Lower lobe of right lung (tissue), 2 donors: ENCODE data around the gene GAREM1. TPM values are rescaled to one million over a fixed set of nuclear protein-coding genes. Genes with fewer than 3 reads are reported as not detected.

Experiments used
- ATAC-seq, 2 donors: fragments of 200-7000 bp; cut with Tn5 transposase; one replicate each; pipeline ENCODE4 v1.9.1; 2020 to 2022; ENCODE audit warnings: mild to moderate bottlenecking in 2 of 2, moderate library complexity in 2 of 2
- DNase-seq: peaks from one replicate; pipeline ENCODE4 v3.0.0-alpha.2; 2020
- H3K27ac ChIP-seq: fragments of 200-600 bp; one replicate; pipeline ENCODE4 v1.8.0; 2022
- H3K27me3 ChIP-seq: fragments of 200-600 bp; one replicate; pipeline ENCODE4 v1.8.0; 2022; ENCODE audit warnings: low read depth
- H3K36me3 ChIP-seq: fragments of 200-600 bp; one replicate; pipeline ENCODE4 v1.8.0; 2022; ENCODE audit warnings: mild to moderate bottlenecking
- H3K4me1 ChIP-seq: fragments of 200-600 bp; one replicate; pipeline ENCODE4 v1.8.0; 2022
- H3K4me3 ChIP-seq: fragments of 200-600 bp; one replicate; pipeline ENCODE4 v1.8.0; 2022; ENCODE audit warnings: mild to moderate bottlenecking
- H3K9me3 ChIP-seq: fragments of 200-600 bp; one replicate; pipeline ENCODE4 v1.8.0; 2022
- CTCF ChIP-seq: fragments of 200-600 bp; IDR thresholded peaks from one replicate; pipeline ENCODE4 v1.8.0; 2022; ENCODE audit warnings: antibody characterized with exemption, mild to moderate bottlenecking
- intact Hi-C: fragments of 100-400 bp; cut with DNase I; formaldehyde crosslinking; loops from one replicate; pipeline ENCODE4 v1.11.0; 2022
- total RNA-seq: library from RNA; stranded (reverse); fragmentation: NEBNext Ultra II Directional; extraction: Animal tissue kit (Norgen Biotek cat#: 25700); gene quantifications from one replicate; pipeline ENCODE4 v1.2.1, GENCODE V29; 2021
- donor health status: DM: no; HTN: yes; CAD: no; lungs with severe emphysema.

GAREM1 gene
- total RNA-seq, 1 donor from 2014 or later = 10.3 TPM

- intact Hi-C loops = no loop called here
- peaks cover 9% of the 10 kb centered on the region for H3K4me1 ChIP-seq
- H3K27me3 ChIP-seq = no peaks in the 10 kb centered on the region
- H3K36me3 ChIP-seq = no peaks in the 10 kb centered on the region
- ATAC-seq = peak; percentile 30 to 53
- DNase-seq = no peak
- H3K4me3 ChIP-seq = no peak overlapping the region
- TF ChIP-seq CTCF = no peak
- H3K9me3 ChIP-seq = no peaks in the 10 kb centered on the region
- no peak overlapping the region for H3K27ac ChIP-seq
These were observed 92.0 kb downstream of the GAREM1 start for GRCh38 chr18:32378705-32379104.

GRCh38 chr18:32373995-32374394 is 96.7 kb downstream of the GAREM1 start:
- TF ChIP-seq CTCF = no peak
- Histone ChIP-seq H3K36me3 (no peaks in the 10 kb centered on the region), H3K27me3 (no peaks in the 10 kb centered on the region), H3K4me1 (peaks cover 16% of the 10 kb centered on the region), H3K9me3 (no peaks in the 10 kb centered on the region), H3K4me3 (no peak overlapping the region), H3K27ac (no peak overlapping the region)
- ATAC-seq (no peak), DNase-seq (no peak)
- intact Hi-C loops = no loop called here

DNA sequence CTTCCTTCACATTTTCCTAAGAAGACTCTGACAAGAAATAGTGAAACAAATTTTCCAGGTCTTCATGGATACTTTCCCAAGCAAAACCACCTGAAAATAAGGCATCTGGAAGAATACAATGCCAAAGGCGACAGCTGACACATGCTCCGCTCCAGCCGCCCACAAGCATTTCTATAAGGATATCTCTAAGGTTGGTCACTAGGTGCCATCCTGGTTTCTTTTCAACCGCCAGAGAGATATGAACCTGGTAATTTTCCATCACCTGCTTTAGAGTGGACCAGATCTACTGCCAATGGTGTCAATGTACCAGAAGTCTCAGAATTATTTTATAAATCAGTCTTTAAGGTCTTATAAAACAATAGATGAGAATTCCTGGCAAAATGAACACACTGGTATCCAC is 97.2 kb downstream of the GAREM1 start:
- Histone ChIP-seq H3K27ac (no peak overlapping the region), H3K4me1 (peaks cover 13% of the 10 kb centered on the region), H3K4me3 (no peak overlapping the region), H3K36me3 (no peaks in the 10 kb centered on the region), H3K27me3 (no peaks in the 10 kb centered on the region), H3K9me3 (no peaks in the 10 kb centered on the region)
- ATAC-seq (no peak), DNase-seq (no peak)
- no peak for TF ChIP-seq CTCF
- intact Hi-C loops = no loop called here

DNA sequence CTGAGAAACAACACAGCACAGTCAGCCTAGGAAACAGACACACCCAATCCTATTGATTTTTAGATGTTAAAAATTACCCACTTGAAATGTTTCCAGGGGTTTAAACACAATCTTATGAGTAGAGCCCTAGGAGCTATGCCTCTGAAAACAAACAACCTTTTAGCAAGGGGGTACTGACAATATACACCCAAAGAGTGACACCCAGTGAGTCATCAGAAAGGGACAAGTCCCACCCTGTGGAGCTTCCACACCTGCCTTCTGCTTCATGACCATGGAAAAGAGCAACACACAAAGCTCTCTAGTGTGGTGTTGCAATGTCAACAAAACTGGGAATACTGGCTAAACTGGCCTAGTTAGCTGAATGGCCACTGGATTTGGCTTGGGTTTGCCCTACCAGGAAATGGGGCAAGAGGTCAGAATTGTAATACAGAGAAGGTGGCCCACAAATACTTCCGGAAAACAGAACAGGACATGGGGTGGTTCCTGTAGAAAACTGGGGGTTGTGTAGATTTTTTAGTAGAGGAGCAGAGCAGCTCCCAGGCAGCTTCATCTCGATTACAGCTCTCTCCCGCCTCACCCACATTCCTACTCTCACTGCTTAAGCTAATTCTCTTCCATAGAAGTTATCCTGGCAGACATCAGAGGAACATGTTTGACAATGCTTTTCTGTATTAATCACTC is 98.2 kb downstream of the GAREM1 start:
- Histone ChIP-seq H3K27ac (peak overlapping the region; percentile 66), H3K36me3 (no peaks in the 10 kb centered on the region), H3K9me3 (no peaks in the 10 kb centered on the region), H3K4me3 (no peak overlapping the region), H3K4me1 (peaks cover 11% of the 10 kb centered on the region), H3K27me3 (no peaks in the 10 kb centered on the region)
- DNase-seq (no peak), ATAC-seq (peak; percentile 91 to 94)
- no peak for TF ChIP-seq CTCF
- intact Hi-C loops = no loop called here

DNA sequence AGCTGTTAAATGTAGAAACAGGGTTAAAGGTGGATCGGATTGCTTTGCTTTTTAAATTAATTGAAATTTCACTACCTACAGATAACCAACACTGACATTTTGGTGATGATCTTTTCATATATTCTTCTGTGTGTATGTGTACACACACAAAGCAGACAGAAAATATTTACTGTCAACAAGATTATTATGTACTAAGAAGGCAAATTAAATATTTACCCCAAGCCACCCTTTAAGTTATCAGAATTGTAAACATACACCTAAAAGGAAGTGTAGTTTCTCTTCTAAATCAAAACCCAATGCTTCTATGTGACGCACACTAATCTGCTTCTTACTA is 98.7 kb downstream of the GAREM1 start:
- Histone ChIP-seq H3K4me1 (peaks cover 13% of the 10 kb centered on the region), H3K36me3 (no peaks in the 10 kb centered on the region), H3K27me3 (no peaks in the 10 kb centered on the region), H3K27ac (peak overlapping the region; percentile 66), H3K9me3 (no peaks in the 10 kb centered on the region), H3K4me3 (no peak overlapping the region)
- ATAC-seq = no peak
- no peak for DNase-seq
- TF ChIP-seq CTCF = no peak
- intact Hi-C loops = no loop called here

GRCh38 chr18:32371384-32371783 is 99.3 kb downstream of the GAREM1 start:
- H3K27ac ChIP-seq = peak overlapping the region; percentile 66
- ATAC-seq (peak in 1 of 2 donors; percentile 11), DNase-seq (no peak)
- H3K4me1 ChIP-seq = peaks cover 15% of the 10 kb centered on the region
- no peak overlapping the region for H3K4me3 ChIP-seq
- no peaks in the 10 kb centered on the region for H3K36me3 ChIP-seq
- H3K9me3 ChIP-seq = no peaks in the 10 kb centered on the region
- intact Hi-C loops = no loop called here
- H3K27me3 ChIP-seq = no peaks in the 10 kb centered on the region
- TF ChIP-seq CTCF = no peak
